HG02588 (cell line): ENCODE measurements around the gene GRIN3A.
A peak's percentile ranks its signal among the peaks of the same experiment; 100 is the strongest.

ENCODE experiments used
- ATAC-seq: cut with Tn5 transposase; IDR thresholded peaks from one replicate; pipeline ENCODE4 v1.9.1; 2021; ENCODE audit warnings: mild to moderate bottlenecking, moderate library complexity; ENCODE audit not compliant: unreplicated experiment

GRIN3A gene

GRCh38 chr9:101530076-101530711 lies 208.3 kb downstream of the GRIN3A start:
- ATAC-seq = peak; percentile 38

DNA sequence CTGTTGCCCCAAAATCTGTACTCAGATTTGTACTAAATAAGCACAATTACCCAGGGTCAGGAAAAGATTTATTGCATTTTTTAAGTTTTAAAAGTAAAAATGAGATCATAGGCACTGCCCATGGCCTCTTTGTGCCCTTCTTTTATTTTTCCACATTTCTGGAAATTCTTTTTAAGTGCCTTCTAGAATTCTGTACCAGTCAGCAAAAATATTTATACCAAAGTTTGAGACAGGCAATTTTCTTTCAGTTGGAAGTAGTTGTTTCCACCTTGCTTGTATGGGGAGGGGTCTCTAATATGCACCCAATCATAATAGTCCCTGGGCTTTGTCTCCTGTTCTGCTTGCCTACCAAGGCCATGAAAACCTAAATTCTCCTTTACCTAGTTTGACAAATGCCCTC lies 210.4 kb downstream of the GRIN3A start:
- no peak for ATAC-seq

GRCh38 chr9:101527066-101527465 lies 211.4 kb downstream of the GRIN3A start:
- ATAC-seq = no peak

GRCh38 chr9:101524371-101524770 lies 214.1 kb downstream of the GRIN3A start:
- no peak for ATAC-seq
